ENCODE results near the gene HNRNPDL.
"Not testable (repeated sequence)": the region's sequence is repeated elsewhere in the genome, so short reads cannot be mapped to it uniquely, and the experiment has no call there.

HNRNPDL gene

DNA sequence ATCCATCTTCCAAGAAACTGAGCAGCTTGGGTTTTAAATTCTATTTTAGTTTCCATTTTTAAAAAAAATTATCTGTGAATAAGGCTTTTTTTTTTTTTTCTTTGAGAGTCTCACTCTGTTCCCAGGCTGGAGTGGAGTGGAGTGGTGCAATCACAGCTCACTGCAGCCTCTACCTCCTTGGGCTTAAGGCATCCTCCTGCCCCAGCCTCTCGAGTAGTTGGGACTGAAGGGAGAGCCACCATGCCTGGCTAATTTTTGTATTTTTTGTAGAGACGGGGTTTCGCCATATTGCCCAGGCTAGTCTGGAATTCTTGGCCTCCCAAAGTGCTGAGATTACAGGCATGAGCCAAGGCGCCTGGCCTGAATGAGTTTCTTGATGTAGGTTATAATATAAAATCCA is 1.6 kb upstream of the HNRNPDL start:
- FAIRE-seq: no peak

DNA sequence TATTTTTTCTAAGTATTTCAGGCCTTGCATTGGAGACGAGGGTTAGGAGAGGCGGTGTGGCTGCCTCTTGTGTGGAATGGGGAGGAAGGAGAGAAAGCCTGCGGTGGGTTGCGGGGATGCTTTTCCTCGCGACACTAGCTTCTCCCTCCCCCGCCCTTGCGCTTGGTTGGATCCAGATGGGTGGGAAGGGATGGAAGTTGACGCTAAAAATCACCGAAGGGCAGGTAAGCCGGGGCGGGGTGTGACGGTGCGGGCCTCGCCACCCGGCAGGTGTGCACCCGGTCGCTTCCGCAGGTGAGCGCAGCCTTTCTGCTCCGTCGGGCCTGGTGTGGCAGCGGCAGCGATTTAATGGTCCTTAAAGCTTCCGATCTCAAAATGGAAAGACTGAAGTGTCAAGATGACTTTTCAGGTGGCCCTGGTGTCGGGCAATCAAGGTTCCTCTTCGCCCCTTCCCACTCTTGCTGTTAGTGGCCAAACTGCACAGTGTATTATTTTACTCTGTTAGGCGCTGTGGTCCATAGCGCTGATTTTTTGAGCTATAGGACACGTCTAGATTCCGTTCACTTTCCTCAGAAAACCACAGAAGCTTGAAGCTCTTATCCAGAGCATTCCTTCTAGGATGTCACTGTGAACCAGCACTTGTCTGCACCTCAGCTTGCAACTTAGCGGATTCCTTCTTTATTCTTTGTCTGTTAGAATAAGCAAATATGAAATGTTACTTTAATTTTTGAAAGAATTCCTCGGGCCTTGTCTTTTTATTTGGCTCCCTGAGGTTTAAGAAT is 893 bp upstream of the HNRNPDL start:
- no peak for FAIRE-seq

DNA sequence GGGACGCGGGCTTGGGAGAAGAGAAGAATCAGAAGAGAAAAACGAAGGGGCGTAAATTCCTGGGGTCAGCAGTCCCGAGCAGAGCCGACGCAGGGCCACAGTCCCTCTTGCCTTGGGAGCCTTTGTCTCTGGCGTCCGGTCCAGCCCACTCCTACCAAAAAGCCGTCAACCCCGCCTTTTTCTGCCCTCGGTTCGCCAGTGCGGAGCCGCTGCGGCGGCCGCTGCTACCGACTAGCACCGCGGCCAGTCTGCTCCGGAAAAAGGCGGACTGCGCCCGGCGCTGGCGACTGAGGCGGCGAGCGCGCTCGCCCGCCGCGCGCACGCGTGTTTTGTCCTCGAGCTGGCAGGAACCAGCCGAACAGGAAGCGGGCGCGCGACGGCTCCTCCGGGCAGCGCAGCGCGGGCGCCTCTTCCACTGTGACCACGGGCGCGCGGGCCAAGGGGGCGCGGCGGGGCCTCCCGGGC is 502 bp downstream of the HNRNPDL start:
- FAIRE-seq: no peak

DNA sequence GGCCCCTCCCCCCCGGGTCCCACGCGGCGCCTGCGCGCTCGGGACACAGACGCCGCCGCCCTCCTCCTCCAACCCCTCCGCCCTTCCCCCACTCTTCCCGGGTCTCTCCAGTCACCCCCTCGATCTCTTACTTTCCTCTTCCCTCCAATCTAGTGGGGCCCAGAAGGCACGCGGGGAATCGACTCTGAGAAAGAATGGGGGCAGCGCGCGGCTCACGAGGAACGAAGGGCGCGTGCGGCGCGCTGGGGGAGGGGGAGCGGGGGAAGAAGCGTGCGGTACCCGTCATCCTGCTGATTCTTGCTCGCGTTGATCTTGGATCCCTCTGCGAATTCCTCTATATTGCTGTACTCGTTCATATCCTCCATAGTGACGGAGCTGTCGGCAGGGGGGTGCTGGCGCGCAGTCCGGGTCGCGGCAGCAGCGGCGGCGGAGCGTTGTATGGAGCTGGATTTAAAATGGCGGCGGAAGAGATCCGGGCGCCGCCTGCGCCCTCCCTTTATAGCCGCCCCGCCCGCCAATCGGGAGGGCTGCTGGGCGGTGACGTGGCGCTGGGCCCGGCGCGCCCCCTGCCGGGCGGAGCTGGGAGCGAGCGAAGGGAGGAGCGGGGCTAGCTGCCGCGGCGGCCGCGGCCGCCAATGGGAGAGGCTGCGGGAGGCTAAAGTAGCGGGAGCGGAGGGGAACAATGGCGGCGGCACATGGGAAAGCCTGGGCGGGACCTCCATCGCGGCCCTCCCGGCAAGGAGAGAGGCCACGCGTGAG is 1.1 kb downstream of the HNRNPDL start:
- FAIRE-seq: no peak

DNA sequence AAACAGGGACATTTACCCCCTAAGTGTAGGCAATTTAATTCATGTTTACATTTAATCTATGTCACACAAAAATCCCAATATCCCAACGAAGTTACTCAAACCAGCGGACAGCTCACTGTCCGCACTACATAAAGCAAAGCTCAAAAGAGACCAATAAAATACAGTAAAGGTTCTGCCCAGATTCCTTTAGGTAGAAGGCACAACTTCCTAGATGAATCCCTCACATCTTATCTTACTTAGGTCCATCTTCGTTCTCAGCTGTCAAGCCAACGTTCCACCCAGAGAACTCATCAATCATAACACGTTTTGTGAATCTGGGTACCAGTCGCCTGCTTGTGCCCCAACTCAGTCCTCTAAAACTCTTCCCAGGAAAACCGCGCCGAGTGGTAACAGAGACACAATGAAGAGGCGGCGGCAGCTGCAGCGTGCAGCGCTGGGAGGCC is 1.7 kb downstream of the HNRNPDL start:
- FAIRE-seq: no peak

DNA sequence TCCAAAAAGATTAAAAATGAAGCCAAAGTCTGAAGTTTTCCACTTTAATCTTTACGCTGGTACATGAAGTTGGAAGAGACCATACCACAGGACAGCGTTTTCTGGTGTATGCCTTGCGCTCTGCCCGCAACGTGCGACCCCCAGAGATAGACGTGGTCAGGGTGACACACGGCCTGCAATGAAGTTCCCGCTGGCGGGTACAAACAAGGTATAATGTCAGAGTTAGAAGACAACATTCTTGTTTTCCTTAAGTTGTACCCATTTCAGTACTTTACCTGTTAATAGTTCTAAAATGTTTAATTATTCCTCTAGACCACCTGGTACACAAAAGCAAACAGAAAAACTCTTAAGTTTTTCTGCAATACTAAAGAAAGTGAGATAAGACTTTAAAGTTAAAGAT is 4.8 kb downstream of the HNRNPDL start:
- no peak for FAIRE-seq

DNA sequence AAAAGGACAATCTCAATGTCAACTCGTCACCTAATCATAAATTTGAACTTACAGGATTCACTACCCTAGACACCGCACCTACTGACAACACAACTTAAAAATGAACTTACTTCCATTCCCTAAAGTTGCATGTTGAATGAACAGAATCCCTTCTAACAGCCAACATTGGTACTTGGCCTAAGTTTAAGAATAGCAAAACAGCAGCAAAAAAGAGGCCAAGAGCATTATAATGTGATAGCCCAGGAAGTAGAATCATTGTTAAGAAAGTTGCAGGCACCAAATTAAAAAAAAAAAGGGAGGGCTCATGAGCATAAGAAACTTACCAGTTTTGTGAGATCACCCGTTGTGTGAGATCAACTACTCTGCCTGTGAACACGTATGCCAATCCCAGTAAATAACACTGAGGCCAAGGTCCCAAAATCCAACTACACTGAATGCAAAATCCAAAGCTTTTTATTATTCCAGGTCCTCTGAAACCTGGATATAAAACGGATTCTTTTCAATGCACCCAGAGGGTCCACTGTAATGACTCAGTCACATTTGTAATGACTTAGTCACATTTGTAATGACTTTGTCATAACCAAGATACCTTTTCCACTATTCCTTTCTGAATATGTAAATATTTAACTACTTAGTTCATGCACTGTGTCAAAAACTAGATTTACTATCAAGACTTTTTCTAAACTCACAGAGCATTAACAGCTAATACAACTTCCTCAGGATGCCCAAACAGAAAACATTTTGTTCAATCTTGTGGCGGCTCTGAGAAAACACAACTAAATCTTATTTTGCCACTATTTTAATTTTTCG is 6.8 kb downstream of the HNRNPDL start:
- no peak for FAIRE-seq

DNA sequence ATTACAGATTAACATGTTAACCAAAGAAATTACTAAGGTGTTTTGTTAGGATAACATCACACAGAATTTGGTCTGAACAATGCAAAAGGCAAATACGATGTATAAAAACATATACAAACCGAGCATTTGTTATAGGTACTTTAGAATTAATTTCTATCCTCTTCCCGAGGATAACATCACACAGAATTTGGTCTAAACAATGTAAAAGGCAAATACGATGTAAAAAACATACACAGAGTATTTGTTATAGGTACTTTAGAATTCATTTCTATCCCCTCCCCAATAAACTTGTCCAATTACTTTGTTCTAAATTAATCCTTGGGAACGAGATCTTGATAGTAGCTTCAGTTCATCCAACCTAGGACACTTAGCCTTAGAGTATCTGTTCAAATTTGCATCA is 7.6 kb downstream of the HNRNPDL start:
- FAIRE-seq: no peak

DNA sequence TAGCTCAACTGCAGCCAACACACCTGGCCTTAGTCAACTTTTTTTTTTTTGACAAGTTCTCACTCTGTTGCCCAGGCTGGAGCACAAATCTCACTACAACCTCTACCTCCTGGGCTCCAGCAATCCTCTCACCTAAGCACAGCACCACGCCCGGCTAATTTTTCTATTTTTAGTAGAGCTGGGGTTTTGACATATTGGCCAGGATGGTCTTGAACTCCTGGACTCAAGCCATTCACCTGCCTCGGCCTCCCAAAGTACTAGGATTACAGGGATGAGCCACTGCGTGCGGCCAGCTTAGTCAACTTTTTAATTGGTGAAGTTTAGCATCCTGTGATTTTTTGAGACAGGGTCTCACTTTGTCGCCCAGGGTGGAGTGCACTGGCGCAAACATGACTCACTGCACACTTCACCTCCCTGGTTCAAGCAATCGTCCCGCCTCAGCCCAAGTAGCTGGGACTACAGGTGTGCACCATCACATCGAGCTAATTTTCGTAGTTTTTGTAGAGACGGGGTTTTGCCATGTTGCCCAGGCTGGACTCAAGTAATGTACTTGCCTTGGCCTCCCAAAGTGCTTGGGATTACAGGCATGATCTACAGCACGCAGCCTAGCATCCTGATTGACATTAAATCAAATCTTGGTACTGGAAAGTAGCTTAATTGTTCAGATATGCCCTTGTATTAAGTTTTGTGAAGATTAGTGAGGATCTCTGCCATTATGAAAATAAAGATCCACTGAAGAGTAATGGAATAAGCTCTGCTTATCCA is 8.3 kb downstream of the HNRNPDL start:
- FAIRE-seq: no peak

DNA sequence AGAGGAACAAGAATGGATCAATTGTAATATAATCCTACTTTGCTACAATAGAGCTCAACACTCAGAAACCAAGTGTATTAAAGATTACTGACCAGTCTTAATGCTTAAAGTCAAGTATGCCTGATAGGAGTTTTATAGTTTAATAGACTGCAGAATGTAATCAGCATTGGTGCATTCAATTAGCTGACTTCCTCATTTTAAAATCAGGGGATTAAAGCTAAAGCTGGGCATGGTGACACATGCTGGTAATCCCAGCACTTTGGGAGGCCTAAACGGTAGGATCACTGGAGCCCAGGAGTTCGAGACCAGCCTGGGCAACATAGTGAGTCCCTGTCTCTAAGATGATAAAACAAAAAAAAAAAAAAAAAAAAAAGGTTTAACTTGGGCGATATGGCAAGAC is 10.8 kb downstream of the HNRNPDL start:
- FAIRE-seq: no peak

DNA sequence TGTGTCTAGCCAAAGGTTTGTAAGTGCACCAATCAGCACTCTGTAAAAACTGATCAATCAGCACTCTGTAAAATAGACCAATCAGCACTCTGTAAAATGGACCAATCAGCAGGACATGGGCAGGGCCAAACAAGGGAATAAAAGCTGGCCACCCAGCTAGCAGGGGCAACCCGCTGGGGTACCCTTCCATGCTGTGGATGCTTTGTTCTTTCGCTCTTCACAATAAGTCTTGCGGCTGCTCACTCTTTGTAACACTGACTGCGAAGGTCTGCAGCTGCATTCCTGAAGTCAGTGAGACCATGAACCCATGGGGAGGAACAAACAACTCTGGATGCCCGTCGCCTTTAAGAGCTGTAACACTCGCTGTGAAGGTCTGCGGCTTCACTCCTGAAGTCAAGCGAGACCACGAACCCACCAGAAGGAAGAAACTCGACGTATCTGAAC is 14.3 kb downstream of the HNRNPDL start:
- FAIRE-seq: no peak

DNA sequence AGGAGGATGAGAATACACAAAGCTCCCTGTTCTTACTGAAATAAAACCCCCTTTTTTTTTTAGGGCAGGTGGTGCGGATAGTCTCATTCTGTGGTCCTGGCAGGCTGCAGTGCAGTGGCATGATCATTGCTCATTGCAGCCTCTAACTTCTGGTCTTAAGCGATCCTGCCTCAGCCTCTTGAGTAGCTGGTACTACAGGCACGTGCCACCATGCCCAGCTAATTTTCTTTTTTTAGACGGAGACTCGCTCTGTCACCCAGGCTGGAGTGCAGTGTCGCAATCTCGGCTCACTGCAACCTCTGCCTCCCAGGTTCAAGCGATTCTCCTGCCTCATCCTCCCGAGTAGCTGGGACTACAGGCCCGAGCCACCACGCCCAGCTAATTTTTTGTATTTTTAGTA is 15.2 kb downstream of the HNRNPDL start:
- not testable (repeated sequence) for FAIRE-seq

DNA sequence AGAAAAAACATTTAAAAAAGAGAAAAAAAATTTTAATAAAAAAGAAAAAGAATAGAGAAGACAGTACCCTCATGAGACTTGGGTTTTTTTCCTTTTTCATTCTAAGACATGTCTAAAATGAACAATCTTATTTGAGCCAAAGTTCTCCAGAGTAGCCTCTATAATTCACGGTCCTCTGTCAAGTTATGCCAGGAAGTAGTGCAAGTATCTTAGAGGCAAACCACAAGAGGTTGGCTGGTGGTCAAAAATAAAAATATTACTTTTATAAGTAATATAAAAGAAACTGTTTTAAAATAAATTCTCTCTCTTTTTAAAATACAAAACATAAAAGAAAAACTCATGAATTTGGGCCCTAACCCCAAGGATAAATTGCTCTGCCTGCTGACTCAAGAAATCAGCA is 26.5 kb downstream of the HNRNPDL start:
- no peak for FAIRE-seq

DNA sequence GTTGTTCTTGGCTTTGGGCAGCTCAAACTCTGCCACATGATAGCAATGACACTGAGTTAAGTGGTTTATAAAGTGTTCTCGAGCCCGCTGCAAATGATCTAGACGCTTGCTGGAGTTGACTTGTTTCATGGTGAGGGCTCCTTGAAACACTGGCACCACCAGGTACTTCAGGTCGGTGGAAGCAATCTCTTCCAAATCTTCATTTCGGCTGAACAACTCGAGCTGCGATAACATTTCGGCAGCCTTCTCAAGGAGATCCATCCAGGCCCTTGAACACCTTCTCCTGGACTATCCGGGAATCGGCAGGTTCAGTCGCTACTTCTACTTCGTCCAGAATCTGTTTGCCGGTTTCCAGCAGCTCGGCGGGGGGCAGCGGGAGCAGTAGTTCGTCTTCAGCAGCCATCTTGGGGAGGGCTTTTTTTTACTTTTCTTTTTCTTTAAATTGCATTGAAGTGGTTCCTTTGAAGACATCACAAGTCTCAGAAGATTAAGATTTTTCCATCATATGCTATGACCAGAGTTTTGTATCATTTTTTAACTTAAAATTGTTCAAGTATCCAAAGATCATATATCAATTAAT is 28.0 kb downstream of the HNRNPDL start:
- FAIRE-seq: no peak

DNA sequence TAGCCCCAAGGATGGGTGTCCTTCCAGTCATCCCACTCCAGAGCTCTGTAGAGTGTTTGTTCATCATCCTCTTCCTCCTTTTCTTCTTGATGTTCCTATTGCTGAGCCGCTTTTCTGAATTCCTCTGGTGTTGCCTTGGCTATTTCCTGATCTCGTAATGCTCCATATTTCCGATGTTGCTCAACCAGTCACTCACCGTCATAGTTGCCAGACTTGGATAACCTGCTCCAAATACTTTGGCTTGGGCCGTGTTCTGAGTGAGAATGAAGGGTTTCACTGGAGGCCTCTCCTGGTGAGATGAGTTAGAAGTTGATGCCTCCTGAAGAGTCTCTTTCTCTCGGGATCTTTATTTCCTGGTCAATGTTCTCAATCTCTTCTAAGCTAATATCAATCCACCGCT is 28.7 kb downstream of the HNRNPDL start:
- FAIRE-seq: no peak

DNA sequence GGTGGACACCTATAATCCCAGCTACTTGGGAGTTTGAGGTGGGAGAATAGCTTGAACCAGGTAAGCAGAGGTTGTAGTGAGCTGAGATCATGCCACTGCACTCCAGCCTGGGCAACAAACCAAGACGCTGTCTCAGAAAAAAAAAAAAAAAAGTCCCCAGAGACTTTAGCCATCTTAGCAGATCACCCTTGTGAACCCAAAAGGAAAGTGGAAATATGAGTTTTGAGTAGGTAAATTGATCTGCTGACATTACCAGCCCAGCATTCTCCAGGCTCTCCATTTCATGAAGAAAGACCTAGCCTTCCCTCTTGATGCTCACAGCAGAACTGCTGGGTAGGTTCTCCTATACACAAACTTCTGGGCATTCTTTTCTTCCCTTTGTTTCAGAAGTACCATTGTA is 32.0 kb downstream of the HNRNPDL start:
- no peak for FAIRE-seq

DNA sequence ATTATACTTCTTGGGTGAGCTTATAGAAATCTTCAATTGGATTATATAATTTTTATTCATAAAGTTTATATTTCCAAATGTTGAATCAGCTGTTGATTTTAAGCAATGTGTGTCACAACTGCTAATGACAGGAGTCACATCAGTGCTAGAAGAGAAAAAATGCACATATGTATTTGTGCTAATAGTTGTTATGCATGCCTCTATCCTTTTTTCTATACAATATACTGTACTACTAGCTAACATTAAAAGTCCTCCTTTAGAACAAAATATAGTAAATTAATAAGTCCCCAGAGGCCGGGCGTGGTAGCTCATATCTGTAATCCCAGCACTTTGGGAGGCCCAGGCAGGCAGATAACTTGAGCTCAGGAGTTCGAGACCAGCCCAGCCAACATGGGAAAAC is 32.7 kb downstream of the HNRNPDL start:
- no peak for FAIRE-seq

DNA sequence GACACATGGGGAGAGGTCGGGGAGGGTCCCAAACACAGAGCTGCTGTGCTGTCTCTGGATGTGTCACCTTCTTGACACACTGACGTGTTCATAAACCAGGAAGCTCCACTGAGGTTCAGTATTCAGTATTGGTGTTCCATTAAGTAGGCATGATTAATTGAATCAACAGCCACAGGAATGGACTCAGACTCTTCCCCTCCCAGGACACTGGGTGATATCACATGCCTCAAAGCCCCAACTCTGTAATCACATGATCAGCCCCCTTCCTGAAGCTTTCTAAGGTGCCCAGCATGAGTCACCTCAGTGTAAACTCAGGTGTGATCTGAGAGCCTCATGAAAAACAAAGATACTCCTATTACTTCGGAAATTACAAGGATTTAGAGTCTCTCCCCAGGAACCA is 35.4 kb downstream of the HNRNPDL start:
- no peak for FAIRE-seq

DNA sequence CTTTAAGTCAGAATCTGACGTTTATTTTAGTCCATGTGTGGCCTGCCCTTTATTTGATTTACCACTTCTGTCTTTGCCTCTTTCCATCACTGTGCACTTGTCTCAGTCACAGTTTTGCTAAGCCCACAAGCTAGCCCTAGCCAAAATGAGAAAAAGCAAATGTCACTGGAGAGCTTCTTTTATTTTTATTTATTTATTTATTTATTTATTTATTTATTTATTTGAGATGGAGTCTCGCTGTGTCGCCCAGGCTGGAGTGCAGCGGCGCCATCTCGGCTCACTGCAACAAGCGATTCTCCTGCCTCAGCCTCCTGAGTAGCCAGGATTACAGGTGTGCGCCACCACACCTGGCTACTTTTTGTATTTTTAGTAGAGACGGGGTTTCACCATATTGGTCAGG is 40.2 kb downstream of the HNRNPDL start:
- not testable (repeated sequence) for FAIRE-seq

DNA sequence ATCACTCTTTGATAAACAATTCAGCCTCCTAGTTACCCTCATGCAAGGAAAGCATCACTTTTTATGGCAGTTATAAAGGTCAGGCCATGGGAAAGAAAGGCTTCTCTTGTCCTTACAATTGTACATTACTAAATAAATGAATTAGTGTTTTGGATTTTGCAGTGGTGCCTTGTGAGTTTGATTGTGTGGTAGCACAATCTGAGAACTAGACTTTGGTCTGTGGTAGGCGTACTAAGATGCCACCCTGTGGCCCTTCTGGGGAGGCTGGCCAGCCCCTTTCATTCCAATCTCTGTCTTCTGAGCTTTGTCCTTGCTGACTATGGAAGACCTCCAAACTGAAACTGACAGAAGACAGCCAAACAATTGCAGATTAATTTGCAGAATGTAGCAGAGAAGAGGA is 41.9 kb downstream of the HNRNPDL start:
- FAIRE-seq: no peak

DNA sequence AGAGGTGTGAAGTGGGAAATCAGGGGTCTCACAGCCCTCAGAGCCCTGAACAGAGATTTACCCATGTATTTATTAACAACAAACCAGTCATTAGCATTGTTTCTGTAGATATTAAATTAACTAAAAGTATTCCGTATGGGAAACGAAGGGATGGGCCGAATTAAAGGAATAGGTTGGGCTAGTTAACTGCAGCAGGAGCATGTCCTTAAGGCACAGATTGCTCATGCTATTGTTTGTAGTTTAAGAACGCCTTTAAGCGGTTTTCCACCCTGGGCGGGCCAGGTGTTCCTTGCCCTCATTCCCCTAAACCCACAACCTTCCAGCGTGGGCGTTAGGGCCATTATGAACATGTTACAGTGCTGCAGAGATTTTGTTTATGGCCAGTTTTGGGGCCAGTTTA is 44.0 kb downstream of the HNRNPDL start:
- not testable (repeated sequence) for FAIRE-seq

DNA sequence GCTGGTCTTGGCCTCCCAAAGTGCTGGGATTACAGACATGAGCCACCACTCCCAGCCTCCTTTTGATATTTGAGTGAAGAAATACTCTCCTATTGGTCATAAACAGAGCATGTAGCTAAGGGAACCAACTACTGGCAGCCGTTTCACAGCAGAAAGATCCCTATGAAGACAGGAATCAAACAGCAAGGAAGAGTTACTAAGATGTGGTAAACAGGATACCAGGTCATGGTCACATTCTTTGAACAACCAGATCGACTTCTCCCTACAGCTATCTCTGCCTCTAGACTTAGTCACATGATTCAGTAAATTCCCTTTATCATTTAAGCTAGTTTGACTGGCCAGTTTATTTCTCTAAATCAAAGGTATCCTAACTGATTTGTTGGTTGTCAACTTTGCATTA is 47.5 kb downstream of the HNRNPDL start:
- no peak for FAIRE-seq

Measured in colon (tissue), 2 donors.